ENCODE measurements around the gene PSRC1. TPM values are rescaled to one million over a fixed set of nuclear protein-coding genes. Genes with fewer than 3 reads are reported as not detected.

The PSRC1 gene
- total RNA-seq, 4 donors from 2014 or later: 1.7 to 8.7 (median 2.1) TPM

DNA sequence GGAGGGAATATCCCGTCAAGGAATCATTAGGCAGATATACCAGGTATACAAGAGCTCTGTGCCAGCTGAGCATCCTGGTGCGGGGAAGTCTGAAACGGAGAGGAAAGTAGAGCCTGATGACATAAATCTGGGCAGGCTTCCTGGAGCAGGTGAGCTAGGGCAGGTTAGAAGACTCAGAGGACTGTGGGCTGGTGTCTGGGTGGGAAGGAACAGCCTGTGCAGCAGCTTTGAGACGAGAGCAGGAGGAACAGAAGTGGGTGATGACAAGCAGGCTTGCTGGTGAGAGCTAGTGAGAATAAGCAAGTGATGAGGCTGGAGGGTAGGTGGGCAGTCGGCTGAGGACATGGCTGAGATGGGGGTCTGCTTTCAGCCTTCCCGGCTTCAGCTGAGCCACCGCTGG, 26.9 kb downstream of the PSRC1 start:
- DNase-seq (ENCODE audit: low spot score) (no peak), ATAC-seq (ENCODE audit: low FRiP score) (no peak)
- TF ChIP-seq, protein P1, sequence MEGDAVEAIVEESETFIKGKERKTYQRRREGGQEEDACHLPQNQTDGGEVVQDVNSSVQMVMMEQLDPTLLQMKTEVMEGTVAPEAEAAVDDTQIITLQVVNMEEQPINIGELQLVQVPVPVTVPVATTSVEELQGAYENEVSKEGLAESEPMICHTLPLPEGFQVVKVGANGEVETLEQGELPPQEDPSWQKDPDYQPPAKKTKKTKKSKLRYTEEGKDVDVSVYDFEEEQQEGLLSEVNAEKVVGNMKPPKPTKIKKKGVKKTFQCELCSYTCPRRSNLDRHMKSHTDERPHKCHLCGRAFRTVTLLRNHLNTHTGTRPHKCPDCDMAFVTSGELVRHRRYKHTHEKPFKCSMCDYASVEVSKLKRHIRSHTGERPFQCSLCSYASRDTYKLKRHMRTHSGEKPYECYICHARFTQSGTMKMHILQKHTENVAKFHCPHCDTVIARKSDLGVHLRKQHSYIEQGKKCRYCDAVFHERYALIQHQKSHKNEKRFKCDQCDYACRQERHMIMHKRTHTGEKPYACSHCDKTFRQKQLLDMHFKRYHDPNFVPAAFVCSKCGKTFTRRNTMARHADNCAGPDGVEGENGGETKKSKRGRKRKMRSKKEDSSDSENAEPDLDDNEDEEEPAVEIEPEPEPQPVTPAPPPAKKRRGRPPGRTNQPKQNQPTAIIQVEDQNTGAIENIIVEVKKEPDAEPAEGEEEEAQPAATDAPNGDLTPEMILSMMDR (IDR thresholded peaks at IDR 0.05): no peak

DNA sequence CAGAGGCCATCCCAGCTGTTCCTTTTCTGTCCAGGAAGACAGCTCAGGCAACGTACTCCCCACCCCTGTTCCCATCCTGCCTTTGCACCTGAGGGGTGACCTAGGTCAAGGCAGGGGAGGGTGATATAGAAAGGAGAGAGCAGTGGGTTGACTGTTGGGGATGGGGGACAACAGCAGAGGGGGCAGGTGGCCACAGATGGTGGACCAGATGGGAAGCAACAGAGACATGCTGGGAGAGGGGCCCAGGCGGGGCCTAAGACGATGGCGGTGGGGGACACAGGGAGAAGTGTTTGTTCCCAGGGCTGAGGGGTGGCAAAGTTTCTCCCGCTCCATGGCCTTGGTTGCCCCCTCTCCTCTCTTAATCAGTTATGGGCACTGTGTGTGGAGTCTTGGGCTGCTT, 27.3 kb downstream of the PSRC1 start:
- TF ChIP-seq, protein P1 (IDR thresholded peaks at IDR 0.05): no peak
- DNase-seq (ENCODE audit: low spot score): no peak
- no peak for ATAC-seq (ENCODE audit: low FRiP score)

DNA sequence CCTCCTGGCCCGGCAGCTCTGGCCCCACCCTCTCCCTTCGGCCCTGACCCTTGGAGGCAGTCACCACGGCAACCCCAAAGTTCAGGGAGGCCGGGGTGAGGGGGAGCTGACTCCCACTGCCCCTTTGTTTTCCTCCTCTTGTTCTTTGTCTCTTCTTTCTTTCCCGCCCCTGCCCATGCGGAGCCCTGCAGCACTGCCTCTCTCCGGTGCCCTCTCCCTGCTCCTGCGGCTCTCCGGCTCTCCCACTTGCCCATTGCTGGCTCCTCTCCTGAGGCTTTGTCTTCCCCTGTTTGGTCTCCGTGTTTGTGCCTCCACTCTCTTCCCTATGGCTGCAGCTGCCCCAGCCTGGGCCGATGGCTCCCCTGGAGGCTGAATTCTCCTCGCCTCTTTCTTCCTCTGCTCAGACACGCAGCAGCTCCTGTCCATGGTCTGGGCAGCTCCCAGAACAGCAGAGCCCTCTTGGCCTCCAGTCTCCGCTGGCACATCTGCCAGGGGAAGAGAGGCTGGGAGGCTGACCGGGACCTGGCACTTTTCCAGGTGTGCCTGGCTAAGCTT, 27.8 kb downstream of the PSRC1 start:
- DNase-seq (ENCODE audit: low spot score) (no peak), ATAC-seq (ENCODE audit: low FRiP score) (no peak)
- TF ChIP-seq, protein P1 (IDR thresholded peaks at IDR 0.05): no peak

DNA sequence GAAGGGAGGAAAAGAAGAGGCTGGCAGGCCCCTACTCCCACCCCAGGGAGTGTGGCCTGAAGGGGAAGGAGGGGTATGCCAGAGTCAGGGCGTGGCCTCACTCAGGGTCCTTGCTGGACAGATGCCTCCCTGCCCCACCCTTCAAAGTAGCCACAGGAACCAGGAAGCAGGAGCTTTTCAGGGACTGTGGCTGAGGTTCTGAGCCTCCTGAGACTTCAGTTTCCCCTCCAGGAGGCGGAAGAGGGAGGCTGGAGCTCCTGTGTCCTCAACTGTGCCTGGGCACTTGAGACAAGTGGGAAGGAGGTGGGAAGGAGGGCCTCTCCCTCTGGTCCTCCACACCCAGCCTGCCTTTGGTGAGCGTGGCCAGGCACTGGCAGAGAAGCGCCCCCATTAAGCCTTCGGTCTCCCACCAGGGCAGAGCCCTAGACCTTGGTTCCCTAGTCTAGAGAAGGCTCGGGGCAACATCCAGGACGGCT, 28.3 kb downstream of the PSRC1 start:
- no peak for ATAC-seq (ENCODE audit: low FRiP score)
- TF ChIP-seq, protein P1 (IDR thresholded peaks at IDR 0.05): no peak
- no peak for DNase-seq (ENCODE audit: low spot score)

- ATAC-seq (ENCODE audit: low FRiP score): no peak
- no peak for DNase-seq (ENCODE audit: low spot score)
- TF ChIP-seq, protein P1 (IDR thresholded peaks at IDR 0.05): no peak
Observed at GRCh38 chr1:109253803-109254620, 28.9 kb downstream of the PSRC1 start.

DNA sequence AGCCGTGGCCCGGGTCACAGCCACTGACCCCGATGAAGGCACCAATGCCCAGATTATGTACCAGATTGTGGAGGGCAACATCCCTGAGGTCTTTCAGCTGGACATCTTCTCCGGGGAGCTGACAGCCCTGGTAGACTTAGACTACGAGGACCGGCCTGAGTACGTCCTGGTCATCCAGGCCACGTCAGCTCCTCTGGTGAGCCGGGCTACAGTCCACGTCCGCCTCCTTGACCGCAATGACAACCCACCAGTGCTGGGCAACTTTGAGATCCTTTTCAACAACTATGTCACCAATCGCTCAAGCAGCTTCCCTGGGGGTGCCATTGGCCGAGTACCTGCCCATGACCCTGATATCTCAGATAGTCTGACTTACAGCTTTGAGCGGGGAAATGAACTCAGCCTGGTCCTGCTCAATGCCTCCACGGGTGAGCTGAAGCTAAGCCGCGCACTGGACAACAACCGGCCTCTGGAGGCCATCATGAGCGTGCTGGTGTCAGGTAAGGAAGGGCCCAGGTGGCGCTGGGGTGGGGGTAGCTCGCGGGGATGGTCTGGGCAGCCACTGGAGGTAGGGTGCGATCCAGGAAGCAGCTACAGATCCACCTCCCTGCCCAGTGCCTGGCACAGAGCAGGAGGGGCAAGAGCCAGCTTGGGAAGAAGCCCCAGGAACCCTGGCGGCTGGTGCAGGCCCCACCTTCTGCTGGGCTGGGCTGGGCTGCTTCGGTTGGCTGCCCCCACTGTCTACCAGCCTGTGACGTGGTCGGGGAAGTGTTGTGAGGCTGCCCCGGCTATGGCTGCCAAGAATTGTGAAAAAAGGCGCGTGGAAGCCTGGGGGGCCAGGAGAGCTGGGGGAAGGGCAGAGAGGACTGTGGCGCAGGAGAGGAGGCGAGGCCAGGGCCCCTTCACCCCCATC, 29.8 kb downstream of the PSRC1 start:
- DNase-seq (ENCODE audit: low spot score) (no peak), ATAC-seq (ENCODE audit: low FRiP score) (no peak)
- TF ChIP-seq, protein P1 (IDR thresholded peaks at IDR 0.05): no peak
